ENCODE measurements around the gene EIF4B.

GRCh38 chr12:53059434-53060063 is 53.3 kb downstream of the EIF4B start:
- TF ChIP-seq POLR2AphosphoS5 (IDR thresholded peaks at IDR 0.05; ENCODE audit: low read depth, low read length) (no peak), POLR2A (IDR thresholded peaks at IDR 0.05; ENCODE audit: borderline replicate concordance, extremely low read depth, insufficient read depth, insufficient read length) (no peak), CTCF (IDR thresholded peaks at IDR 0.05 in 2 of 3, conservative IDR thresholded peaks at IDR 0.05 in 1 of 3; ENCODE audit: borderline replicate concordance in 1 of 3, insufficient read depth in 1 of 3, low read depth in 2 of 3, low read length in 2 of 3) (no peak), CEBPB (IDR thresholded peaks at IDR 0.05; ENCODE audit: low read depth) (no peak), EZH2 (IDR thresholded peaks at IDR 0.05) (no peak), EZH2phosphoT487 (IDR thresholded peaks at IDR 0.05; ENCODE audit: borderline replicate concordance) (no peak), ELF1 (IDR thresholded peaks at IDR 0.05; ENCODE audit: borderline replicate concordance, low read depth) (no peak)

Data from HCT116 (cell line).